GM12892 (cell line): Measurements from ENCODE around the gene TAF3.

Experiments used
- DNase-seq: peaks from one replicate; pipeline ENCODE4 v3.0.0; 2011; ENCODE audit not compliant: insufficient read length
- FAIRE-seq: peaks from 2 replicates; lab custom pipeline; 2011; peaks lifted over from hg19 to GRCh38; lab: Jason Lieb, UNC
- POLR2A ChIP-seq: IDR thresholded peaks from 2 replicates; pipeline ENCODE4 v1.6.1; 2011; ENCODE audit warnings: low read depth, low read length, control low read depth
- POLR2AphosphoS5 ChIP-seq: IDR thresholded peaks from 2 replicates; pipeline ENCODE4 v1.6.1; 2011; ENCODE audit warnings: low read depth, low read length, control low read depth
- TAF1 ChIP-seq: IDR thresholded peaks from 2 replicates; pipeline ENCODE4 v1.6.1; 2011; ENCODE audit warnings: low read depth, mild to moderate bottlenecking, control low read depth, low read length, borderline replicate concordance

The TAF3 gene

DNA sequence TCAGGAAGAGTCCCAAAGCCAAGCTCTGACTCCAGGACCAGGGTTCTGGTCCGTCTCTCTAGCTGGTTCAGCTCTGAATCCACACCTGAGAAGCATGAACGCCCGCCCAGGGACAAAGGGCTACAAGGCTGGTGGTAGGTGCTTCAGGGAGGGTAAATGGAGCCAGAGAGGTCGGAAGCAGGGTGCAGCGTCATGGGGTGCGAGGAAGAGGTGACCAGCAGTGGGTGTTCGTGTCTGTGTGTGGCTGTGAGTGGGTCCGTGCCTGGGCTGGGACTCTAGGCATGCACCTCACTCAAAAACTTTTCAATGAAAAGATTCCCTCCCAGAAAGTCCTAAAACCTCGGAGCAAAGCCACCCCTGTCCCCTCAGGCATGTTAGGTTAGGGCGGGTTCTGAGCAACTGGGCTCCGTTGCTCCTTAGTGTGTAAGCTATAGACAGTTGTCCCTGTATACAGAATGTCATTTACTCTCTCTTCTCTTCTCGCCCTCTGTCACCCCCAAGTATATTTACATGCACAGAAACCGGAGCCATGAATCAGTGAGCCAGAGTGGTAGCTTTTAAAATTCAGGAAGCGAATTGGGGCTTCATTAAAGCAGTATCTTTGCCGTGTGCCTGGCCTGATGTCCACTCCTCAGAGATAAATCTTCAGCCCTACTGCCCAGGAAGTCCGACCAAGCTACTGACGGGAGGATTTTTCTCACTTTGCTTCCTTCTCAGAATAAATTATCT, 223.9 kb downstream of the TAF3 start:
- TF ChIP-seq POLR2AphosphoS5 (no peak), TAF1 (no peak), POLR2A (no peak)
- peak; percentile 64 for FAIRE-seq
- no peak for DNase-seq

DNA sequence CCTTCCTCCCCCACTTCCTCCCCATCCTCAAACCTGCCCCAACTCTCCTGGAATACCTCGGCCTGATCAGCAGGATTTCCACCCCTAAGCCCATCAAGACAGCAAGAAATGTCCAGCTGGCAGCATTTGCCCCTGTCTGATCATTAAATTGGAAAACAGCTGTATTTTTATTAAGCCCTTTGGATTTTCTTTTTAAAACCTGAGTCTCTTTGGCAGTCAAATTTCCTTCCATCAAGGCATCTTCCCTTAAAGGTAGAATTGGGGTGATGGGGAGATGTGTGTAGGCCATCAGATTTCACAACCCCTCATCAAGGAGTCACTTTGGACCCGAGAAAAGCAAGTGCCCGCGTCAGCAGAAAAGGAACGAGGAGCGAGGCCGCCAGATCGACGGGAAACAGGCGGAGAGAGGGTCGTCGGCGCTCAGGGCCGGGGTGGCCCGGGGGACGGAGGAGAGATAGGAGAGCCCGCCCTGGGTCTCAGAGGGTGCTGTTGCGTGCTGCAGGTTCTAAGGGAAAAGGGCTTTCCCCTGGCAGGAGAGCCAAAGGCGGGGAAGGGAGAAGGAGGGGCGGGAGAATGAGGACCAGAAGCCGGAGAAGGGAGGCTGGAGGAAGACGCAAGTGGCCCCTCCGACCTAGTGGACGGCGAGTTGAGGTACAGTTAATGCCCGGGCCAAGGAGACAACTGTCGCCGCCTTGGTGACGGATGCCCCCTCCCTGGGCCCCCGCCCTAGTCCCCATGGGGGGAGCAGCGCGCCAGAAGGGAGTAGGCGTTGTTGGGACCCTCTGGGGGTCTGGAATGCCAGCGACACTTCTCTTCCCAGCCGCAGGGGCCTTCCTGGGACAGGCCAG, 224.6 kb downstream of the TAF3 start:
- FAIRE-seq, result no peak
- TF ChIP-seq POLR2A, result no peak
- no peak for TF ChIP-seq TAF1
- no peak for TF ChIP-seq POLR2AphosphoS5
- DNase-seq, result no peak

DNA sequence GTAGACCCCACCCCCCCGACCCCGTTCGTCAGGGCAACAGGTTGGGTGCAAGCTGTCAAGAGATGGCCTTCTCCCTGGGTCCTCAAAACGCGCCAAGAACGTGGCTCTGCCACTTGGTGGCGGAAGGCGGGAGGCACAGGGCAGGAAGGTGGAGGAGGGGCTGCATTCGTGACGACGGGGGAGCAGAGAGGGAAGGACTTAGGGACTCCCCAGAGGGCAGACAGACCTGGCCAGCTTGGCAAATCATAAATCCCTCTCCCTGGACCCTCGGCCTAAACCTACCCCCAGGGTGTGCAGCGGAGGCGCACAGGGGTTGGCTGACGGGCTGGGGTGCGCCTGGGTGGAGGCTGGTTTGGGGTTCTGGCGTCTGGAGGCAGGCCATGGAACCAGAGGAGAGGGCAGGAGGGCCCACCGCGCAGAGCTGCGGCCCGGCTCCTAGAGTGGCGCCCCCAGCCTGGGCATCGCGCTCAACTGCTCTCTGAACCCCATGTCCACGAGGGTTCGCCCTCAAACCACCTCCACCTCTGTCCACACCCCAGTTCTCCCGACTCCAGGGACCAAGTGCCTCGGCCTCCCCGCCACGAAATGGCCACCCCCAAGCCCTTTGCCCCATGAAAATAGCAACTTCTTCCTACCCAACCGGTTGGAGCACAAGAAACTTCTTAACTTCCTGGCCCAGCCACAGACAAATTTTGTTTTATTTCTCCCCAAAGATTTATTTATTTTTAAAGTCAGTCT, 225.4 kb downstream of the TAF3 start:
- no peak for DNase-seq
- TF ChIP-seq POLR2AphosphoS5, result no peak
- TF ChIP-seq POLR2A, result no peak
- no peak for TF ChIP-seq TAF1
- peak; percentile 71 for FAIRE-seq

DNA sequence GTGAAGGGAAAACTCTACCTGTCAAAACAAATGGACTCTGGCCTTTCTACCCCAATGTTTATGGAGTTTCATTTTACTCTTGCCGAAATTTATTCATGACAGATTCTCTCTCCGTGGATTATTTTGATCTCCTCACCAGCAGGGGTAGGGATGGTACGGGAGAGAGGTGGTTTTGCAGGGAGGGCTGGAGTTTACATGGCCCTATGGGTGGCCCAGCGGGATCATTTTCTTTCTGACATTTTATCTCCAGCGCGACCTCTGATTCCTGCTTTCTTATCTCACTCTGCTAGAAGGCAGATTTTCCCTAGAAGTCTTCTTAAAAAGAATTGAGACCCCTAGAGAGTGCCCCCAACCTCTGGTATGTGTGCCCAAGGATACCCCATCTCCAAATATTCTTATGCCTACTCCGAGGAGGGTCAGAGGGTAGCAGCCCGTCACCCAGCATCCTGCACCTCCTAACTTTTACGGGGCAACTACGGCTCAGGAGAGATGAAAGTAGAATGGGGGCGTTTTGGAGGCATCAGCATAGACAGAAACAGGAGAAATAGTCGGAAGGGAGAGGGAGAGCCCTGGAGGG, 226.1 kb downstream of the TAF3 start:
- no peak for DNase-seq
- no peak for TF ChIP-seq POLR2A
- no peak for TF ChIP-seq TAF1
- TF ChIP-seq POLR2AphosphoS5, result no peak
- FAIRE-seq, result no peak

DNA sequence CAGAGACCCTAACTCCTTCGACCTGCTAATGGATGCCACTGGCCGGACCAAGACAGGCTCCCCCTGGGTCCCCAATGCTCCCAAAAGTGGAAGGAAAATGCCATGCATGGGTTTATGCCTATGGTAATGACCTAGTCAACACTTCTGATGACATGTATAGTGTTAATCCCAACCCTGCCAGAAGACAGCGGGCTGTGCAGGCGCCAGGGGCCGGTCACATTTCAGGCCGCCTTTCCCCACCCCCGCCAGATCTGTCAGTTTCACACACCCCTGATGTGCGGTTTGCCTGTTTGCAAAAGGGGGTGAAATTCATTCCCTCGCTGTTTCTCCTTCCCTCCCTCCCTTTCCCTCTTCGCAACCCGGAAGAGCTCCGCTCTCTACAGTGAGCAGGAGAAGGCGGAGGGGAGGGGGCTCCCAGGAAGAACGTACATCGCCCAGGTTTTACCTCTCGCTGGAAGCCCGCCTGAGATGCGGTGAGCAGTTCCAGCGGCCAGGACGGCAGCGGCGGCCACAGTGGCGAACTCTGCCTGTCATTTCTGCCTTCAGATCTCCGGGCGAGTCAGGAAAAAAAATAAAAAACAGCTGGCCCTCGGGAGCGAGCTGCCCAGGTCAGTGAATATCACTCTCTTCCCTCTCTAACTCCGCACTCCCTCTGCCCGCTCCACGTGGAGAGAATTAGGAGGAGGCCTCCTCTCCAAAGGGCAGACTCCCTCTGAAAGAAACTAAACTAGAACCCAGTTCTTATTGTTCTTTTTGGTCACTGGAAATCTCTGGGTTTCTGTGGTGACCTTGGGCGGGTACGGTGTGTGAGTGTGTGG, 226.8 kb downstream of the TAF3 start:
- peak; percentile 82 for FAIRE-seq
- no peak for DNase-seq

DNA sequence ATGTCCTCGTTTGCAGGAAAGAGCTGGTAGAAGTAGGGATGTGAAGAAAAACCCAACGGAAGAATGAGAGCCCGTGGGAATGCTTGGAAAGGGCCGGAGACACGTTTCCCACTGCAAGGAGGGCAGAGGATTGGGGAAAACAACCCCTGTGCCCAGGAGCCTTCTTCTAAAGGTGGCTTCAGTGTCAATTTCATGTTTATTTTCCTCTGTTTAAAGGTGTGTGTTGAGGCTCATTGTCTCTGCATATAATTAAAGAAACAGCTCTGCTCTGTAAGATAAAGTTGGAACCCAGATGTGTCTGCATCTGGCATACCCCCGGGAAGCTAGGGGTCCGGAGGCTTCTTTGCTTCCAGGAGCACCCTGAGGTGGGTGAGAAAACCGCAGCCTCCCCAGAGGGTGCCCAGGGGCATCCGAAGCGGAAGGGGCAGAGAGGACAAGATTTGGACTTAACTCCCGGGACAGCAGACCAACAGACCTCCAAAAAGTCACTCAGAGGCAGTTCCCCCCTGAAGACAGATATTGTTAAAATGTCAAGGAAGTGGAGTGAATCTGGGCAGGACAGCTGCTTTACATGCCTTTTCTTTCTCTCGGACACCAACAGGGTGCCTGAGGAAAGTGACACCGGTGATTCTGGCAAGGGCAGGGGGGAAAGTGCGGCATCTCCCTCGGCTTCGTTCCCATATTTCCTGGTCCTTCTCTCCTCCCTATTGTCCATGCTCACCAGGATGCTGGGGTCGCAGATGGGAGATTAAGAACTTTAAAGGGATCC, 227.6 kb downstream of the TAF3 start:
- DNase-seq (no peak), FAIRE-seq (no peak)
- TF ChIP-seq POLR2AphosphoS5 (no peak), POLR2A (no peak), TAF1 (no peak)

More for the DNA sequence above, 226.8 kb downstream of the TAF3 start:
- TF ChIP-seq POLR2AphosphoS5 (no peak), TAF1 (no peak), POLR2A (no peak)

DNA sequence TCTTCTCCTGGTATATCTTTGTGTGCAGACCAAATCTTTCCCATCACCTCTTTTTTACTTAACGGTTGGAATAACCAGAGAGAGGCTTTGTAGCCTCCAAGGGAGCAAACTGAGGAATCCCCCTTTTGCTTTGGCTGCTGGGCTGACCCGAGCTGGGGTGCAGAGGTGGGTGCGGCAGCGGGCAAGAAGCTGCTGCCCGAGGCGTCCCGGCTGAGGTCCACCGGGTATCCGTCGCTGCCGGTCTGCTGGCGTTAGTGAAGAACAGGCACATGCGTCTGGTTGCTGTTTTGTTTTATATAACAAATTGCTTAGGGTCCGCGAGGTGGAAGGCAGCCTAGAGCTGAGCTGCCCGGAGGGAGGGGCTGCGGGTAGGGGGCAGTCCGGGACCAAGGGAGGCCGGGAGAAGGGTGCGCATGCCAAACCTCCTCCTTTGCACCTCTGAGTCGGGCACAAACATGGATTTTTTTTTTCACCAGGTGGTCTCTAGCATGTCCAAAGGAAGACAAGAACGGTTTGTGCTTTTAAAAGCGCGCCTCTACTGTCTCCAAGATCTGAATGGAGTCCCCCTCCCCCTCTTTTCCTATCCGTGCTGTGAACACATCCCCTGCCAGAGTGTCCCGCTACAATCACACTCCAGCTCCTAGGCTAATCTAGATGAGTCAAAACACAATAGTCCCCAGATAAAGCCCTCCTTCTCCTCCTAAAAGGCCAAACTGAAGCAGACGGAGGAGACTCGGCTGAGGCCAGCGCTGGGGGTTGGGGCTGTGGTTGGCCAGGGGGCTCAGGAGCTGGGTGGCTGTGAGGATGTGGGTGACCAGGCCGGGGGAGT, 229.4 kb downstream of the TAF3 start:
- DNase-seq, result no peak
- peak; percentile 68 for FAIRE-seq
- TF ChIP-seq TAF1 (no peak), POLR2AphosphoS5 (no peak), POLR2A (no peak)

DNA sequence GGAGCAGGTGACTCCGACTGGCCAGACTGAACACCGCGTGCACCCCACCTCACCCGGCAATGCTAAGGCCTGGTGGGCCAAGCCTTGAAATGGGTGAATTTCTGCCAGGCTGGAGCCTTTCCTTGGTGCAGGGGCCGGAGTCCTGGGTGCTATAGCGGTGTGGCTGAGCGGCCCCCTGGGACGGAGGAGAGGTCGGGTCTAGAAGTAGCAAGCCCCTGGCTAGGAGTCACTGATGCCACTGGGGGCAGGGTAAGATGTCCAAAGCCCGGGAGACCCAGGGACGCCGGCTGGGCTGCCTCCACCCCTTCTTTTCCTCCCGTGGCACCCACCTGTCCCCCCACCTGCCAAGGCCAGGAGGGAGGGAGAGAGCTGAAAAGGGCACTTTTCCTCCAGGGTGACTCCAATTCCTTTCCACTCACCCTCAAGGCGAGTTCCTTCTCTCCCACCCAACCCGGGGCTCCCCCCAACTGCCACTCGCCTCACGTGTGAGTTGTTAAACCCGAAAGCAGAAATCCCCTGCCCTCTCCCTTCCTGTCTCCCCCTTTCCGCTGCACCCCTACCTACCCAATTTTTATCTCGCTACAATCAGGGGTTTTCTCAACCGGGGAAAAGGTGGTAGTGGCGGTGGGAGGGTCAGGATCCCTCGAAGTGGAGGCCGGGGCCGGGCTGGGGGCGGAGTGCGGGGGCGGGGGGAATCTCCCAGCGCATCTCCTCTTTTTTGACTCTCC, 230.1 kb downstream of the TAF3 start:
- TF ChIP-seq POLR2AphosphoS5, result no peak
- TF ChIP-seq POLR2A, result no peak
- TF ChIP-seq TAF1, result no peak
- peak; percentile 91 for FAIRE-seq
- no peak for DNase-seq
